Smooth muscle cell (in vitro differentiated cells): Measurements from ENCODE around the gene KIN. TPM values are rescaled to one million over a fixed set of nuclear protein-coding genes. Genes with fewer than 3 reads are reported as not detected.
"Not testable (repeated sequence)": the region's sequence is repeated elsewhere in the genome, so short reads cannot be mapped to it uniquely, and the experiment has no call there.

Experiments used
- DNase-seq: peaks from one replicate; lab custom pipeline; 2025; ENCODE audit not compliant: unreplicated experiment; lab: John Stamatoyannopoulos, UW
- H2AFZ ChIP-seq: fragments of 200-600 bp; sonication (generic); 2 replicates; pipeline ENCODE4 v1.6.0; 2016; ENCODE audit warnings: antibody characterized with exemption, low read depth, mild to moderate bottlenecking
- H3F3A ChIP-seq: fragments of 200-600 bp; sonication (generic); 2 replicates; pipeline ENCODE4 v1.6.0; 2017; ENCODE audit warnings: antibody characterized with exemption, low read depth
- H3K27ac ChIP-seq: fragments of 200-600 bp; sonication (generic); 2 replicates; pipeline ENCODE4 v1.5.1; 2016; ENCODE audit warnings: low read depth, mild to moderate bottlenecking
- H3K27me3 ChIP-seq: fragments of 200-600 bp; sonication (generic); 2 replicates; pipeline ENCODE4 v1.6.1; 2016; ENCODE audit warnings: low read depth, mild to moderate bottlenecking
- H3K36me3 ChIP-seq: fragments of 200-600 bp; sonication (generic); 2 replicates; pipeline ENCODE4 v1.5.1; 2016; ENCODE audit warnings: low read depth
- H3K4me1 ChIP-seq: fragments of 200-600 bp; sonication (generic); 2 replicates; pipeline ENCODE4 v1.5.1; 2016; ENCODE audit warnings: low read depth
- H3K4me2 ChIP-seq: fragments of 200-600 bp; sonication (generic); 2 replicates; pipeline ENCODE4 v1.6.0; 2016; ENCODE audit warnings: mild to moderate bottlenecking
- H3K4me3 ChIP-seq: fragments of 200-600 bp; sonication (generic); 2 replicates; pipeline ENCODE4 v1.5.1; 2016; ENCODE audit warnings: mild to moderate bottlenecking
- H3K79me2 ChIP-seq: fragments of 200-600 bp; sonication (generic); 2 replicates; pipeline ENCODE4 v1.6.0; 2016; ENCODE audit warnings: low read depth, mild to moderate bottlenecking
- H3K9ac ChIP-seq: fragments of 200-600 bp; sonication (generic); 2 replicates; pipeline ENCODE4 v1.6.0; 2016; ENCODE audit warnings: low read depth
- H3K9me3 ChIP-seq: fragments of 200-600 bp; sonication (generic); replicated peaks from 2 replicates; pipeline ENCODE4 v1.5.1; 2016; ENCODE audit warnings: low read depth
- H4K20me1 ChIP-seq: fragments of 200-600 bp; sonication (generic); 2 replicates; pipeline ENCODE4 v1.6.0; 2016; ENCODE audit warnings: low read depth
- CTCF ChIP-seq: fragments of 200-600 bp; sonication (generic); IDR thresholded peaks from 2 replicates; pipeline ENCODE4 v1.5.1; 2017; ENCODE audit warnings: borderline replicate concordance, mild to moderate bottlenecking, antibody characterized with exemption; ENCODE audit not compliant: insufficient read depth, poor library complexity, severe bottlenecking
- WGBS: methylation state at CpG from one replicate; pipeline ENCODE4 v1.1.7; 2016; ENCODE audit warnings: low lambda C conversion rate; 5-methylcytosine and 5-hydroxymethylcytosine counted together
- polyA plus RNA-seq: library from polyadenylated mRNA; unstranded; fragments of >200 nt; fragmentation: Nextera tagmentation; extraction: Ambion mirVana; gene quantifications from 2 replicates; pipeline ENCODE4 v1.2.1, GENCODE V29; 2016
- total RNA-seq: library from RNA; depleted of rRNA; stranded (reverse); fragments of >200 nt; gene quantifications from 2 replicates; pipeline ENCODE4 v1.2.3, GENCODE V29; 2014

Gene KIN
- total and polyA plus RNA-seq, 2 experiments from 2014 or later, result 11.5 to 27.9 TPM

- H3K9me3 ChIP-seq, result no peaks in the 10 kb centered on the region
- H4K20me1 ChIP-seq, result no peaks in the 10 kb centered on the region
- H3K9ac ChIP-seq, result no peak overlapping the region
- H3K4me3 ChIP-seq, result no peak overlapping the region
- peak; percentile 8 for TF ChIP-seq CTCF
- WGBS, result 75% methylated on average over 7 of the region's 7 CpGs
- H3K27me3 ChIP-seq, result no peaks in the 10 kb centered on the region
- H3K4me1 ChIP-seq, result no peaks in the 10 kb centered on the region
- H3K79me2 ChIP-seq, result no peaks in the 10 kb centered on the region
- H3K27ac ChIP-seq, result no peak overlapping the region
- peaks cover 24% of the 10 kb centered on the region for H3K36me3 ChIP-seq
- no peak overlapping the region for H2AFZ ChIP-seq
- DNase-seq, result no peak
- H3F3A ChIP-seq, result no peaks in the 10 kb centered on the region
- no peak overlapping the region for H3K4me2 ChIP-seq
These were observed 31.3 kb downstream of the KIN start for GRCh38 chr10:7756360-7756992.

- Histone ChIP-seq H4K20me1 (no peaks in the 10 kb centered on the region), H3K79me2 (no peaks in the 10 kb centered on the region), H3K9ac (no peak overlapping the region), H3F3A (no peaks in the 10 kb centered on the region), H3K27me3 (no peaks in the 10 kb centered on the region), H3K4me3 (no peak overlapping the region), H3K4me2 (no peak overlapping the region), H3K9me3 (no peaks in the 10 kb centered on the region), H3K36me3 (peaks cover 16% of the 10 kb centered on the region), H3K27ac (no peak overlapping the region), H3K4me1 (no peaks in the 10 kb centered on the region), H2AFZ (no peak overlapping the region)
- DNase-seq, result no peak
- no peak for TF ChIP-seq CTCF
- WGBS, result 96% methylated on average over 3 of the region's 3 CpGs
These were observed 32.7 kb downstream of the KIN start for GRCh38 chr10:7755103-7755502.

- no peak overlapping the region for H3K4me3 ChIP-seq
- H3K4me2 ChIP-seq, result no peak overlapping the region
- WGBS, result 94% methylated on average over 6 of the region's 6 CpGs
- H4K20me1 ChIP-seq, result no peaks in the 10 kb centered on the region
- peaks cover 7% of the 10 kb centered on the region for H3K36me3 ChIP-seq
- DNase-seq, result no peak
- H3K9ac ChIP-seq, result no peak overlapping the region
- H3K4me1 ChIP-seq, result no peaks in the 10 kb centered on the region
- no peak for TF ChIP-seq CTCF
- no peaks in the 10 kb centered on the region for H3K27me3 ChIP-seq
- H3F3A ChIP-seq, result no peaks in the 10 kb centered on the region
- no peak overlapping the region for H3K27ac ChIP-seq
- no peak overlapping the region for H2AFZ ChIP-seq
- no peaks in the 10 kb centered on the region for H3K79me2 ChIP-seq
- no peaks in the 10 kb centered on the region for H3K9me3 ChIP-seq
These were observed 35.5 kb downstream of the KIN start for GRCh38 chr10:7752251-7752650.

GRCh38 chr10:7750222-7750621, 37.6 kb downstream of the KIN start:
- no peak for TF ChIP-seq CTCF
- Histone ChIP-seq H3K36me3 (peaks cover under 1% of the 10 kb centered on the region), H3K9me3 (no peaks in the 10 kb centered on the region), H3K27ac (no peak overlapping the region), H3F3A (no peaks in the 10 kb centered on the region), H2AFZ (no peak overlapping the region), H3K4me3 (no peak overlapping the region), H3K27me3 (no peaks in the 10 kb centered on the region), H4K20me1 (no peaks in the 10 kb centered on the region), H3K79me2 (no peaks in the 10 kb centered on the region), H3K4me2 (no peak overlapping the region), H3K9ac (no peak overlapping the region), H3K4me1 (no peaks in the 10 kb centered on the region)
- 95% methylated on average over 5 of the region's 5 CpGs for WGBS
- DNase-seq, result no peak

GRCh38 chr10:7748637-7749036, 39.2 kb downstream of the KIN start:
- H3F3A ChIP-seq, DNase-seq, H3K27ac ChIP-seq, H3K9me3 ChIP-seq, H3K4me2 ChIP-seq, H3K4me3 ChIP-seq, H3K9ac ChIP-seq, H3K79me2 ChIP-seq, H2AFZ ChIP-seq, H3K27me3 ChIP-seq, H3K36me3 ChIP-seq, H3K4me1 ChIP-seq, H4K20me1 ChIP-seq: not testable (repeated sequence)
- 83% methylated on average over 7 of the region's 7 CpGs for WGBS
